Ovary (tissue), 9 donors: ENCODE results near the gene ZBTB7A. TPM values are rescaled to one million over a fixed set of nuclear protein-coding genes. Genes with fewer than 3 reads are reported as not detected.

Experiments
- DNase-seq, 5 donors: peaks; one replicate each; pipeline ENCODE4 v3.0.0-alpha.2; 2019 to 2020
- H3K27ac ChIP-seq, 2 donors: fragments of 200-600 bp; one replicate each; pipeline versions ENCODE4 v1.5.1 to v1.8.0; 2019 to 2022
- H3K27me3 ChIP-seq: fragments of 200-600 bp; one replicate; pipeline ENCODE4 v1.8.0; 2022
- H3K36me3 ChIP-seq: fragments of 200-600 bp; sonication (generic); one replicate; pipeline ENCODE4 v1.5.1; 2019
- H3K4me1 ChIP-seq: one replicate; pipeline ENCODE4 v1.8.1; 2013; ENCODE audit warnings: mild to moderate bottlenecking, moderate library complexity; ENCODE audit not compliant: insufficient read depth
- H3K4me3 ChIP-seq: fragments of 200-600 bp; sonication (generic); one replicate; pipeline ENCODE4 v1.5.1; 2017
- H3K9me3 ChIP-seq, 2 donors: fragments of 200-600 bp in 1 of 2; sonication (generic) in 1 of 2; one replicate each; pipeline versions ENCODE4 v1.5.1 to v1.8.1; 2013 to 2019; ENCODE audit warnings: mild to moderate bottlenecking in 1 of 2, moderate library complexity in 1 of 2
- CTCF ChIP-seq, 3 donors: fragments of 450-650 bp in 2 of 3; fragments of 200-600 bp in 1 of 3; IDR thresholded peaks; one replicate each; pipeline versions ENCODE4 v1.5.1 to v1.8.0; 2016 to 2022; ENCODE audit warnings: antibody characterized with exemption in 3 of 3, mild to moderate bottlenecking in 1 of 3
- EP300 ChIP-seq: sonication (generic); formaldehyde crosslinking; IDR thresholded peaks from one replicate; pipeline ENCODE4 v1.6.1; 2017; ENCODE audit warnings: antibody characterized with exemption
- POLR2A ChIP-seq: fragments of 450-650 bp; IDR thresholded peaks from one replicate; pipeline ENCODE4 v1.6.1; 2017; ENCODE audit warnings: antibody characterized with exemption, mild to moderate bottlenecking, moderate library complexity
- WGBS, 3 donors: extraction: QIAGEN DNeasy Blood & Tissue Kit in 1 of 3; methylation state at CpG; one replicate each; pipeline versions ENCODE4 v1.1.5 to v1.1.7; 2013 to 2017; 5-methylcytosine and 5-hydroxymethylcytosine counted together
- intact Hi-C, 4 donors: fragments of 100-400 bp; cut with DNase I; formaldehyde crosslinking; loops; one replicate each; pipeline versions ENCODE4 v1.11.0 to v1.15.1; 2022 to 2023
- polyA plus RNA-seq, 2 donors: library from polyadenylated mRNA; stranded (reverse); fragments of 200-250 nt in 1 of 2; fragments of 350-450 nt in 1 of 2; fragmentation: Illumina TruSeq in 1 of 2; extraction: RNeasy Lipid Tissue Mini Kit (QIAGEN cat#74804) in 1 of 2; gene quantifications; one replicate each; pipeline ENCODE4 v1.2.3, GENCODE V29; 2013 to 2014
- total RNA-seq, 7 donors: library from RNA; depleted of rRNA in 2 of 7; stranded (reverse); fragments of >200 nt in 2 of 7; fragmentation: NEBNext Ultra II Directional in 3 of 7; extraction: Animal tissue kit (Norgen Biotek cat#: 25700) in 3 of 7; gene quantifications; one replicate each; pipeline versions ENCODE4 v1.1.0 to v1.2.4, GENCODE V29; 2016 to 2023
- donor health status: DM: no; HTN: no; CAD: no; lungs with moderate emphysema.
- donor health status: DM: no; HTN: no; CAD: no.
- donor health status: Bipolar disorder and iron deficiency.
- donor health status: DM: yes; HTN: yes; CAD: no.
- donor health status: DM: no; HTN: no; CAD: no.
- donor health status: DM: yes; HTN: yes; CAD: no.

ZBTB7A gene
- total and polyA plus RNA-seq, 9 donors = 9.1 to 56.4 (median 38.5) TPM

GRCh38 chr19:4077007-4077374, 10.3 kb upstream of the ZBTB7A start:
- no peaks in the 10 kb centered on the region for H3K9me3 ChIP-seq
- H3K36me3 ChIP-seq = no peaks in the 10 kb centered on the region
- H3K27me3 ChIP-seq = no peaks in the 10 kb centered on the region
- intact Hi-C loops = no loop called here
- peaks cover 3% of the 10 kb centered on the region for H3K4me1 ChIP-seq
- no peak overlapping the region for H3K27ac ChIP-seq
- H3K4me3 ChIP-seq = no peak overlapping the region
- TF ChIP-seq POLR2A (no peak), EP300 (no peak), CTCF (IDR thresholded peaks at IDR 0.05) (no peak)
- DNase-seq = peak in 1 of 5 donors; percentile 15
- WGBS, 3 donors = 86 to 89% (median 89%) methylated on average over 3 of the region's 3 CpGs

GRCh38 chr19:4075373-4075772, 8.7 kb upstream of the ZBTB7A start:
- Histone ChIP-seq H3K27me3 (no peaks in the 10 kb centered on the region), H3K4me3 (no peak overlapping the region), H3K4me1 (peaks cover 3% of the 10 kb centered on the region), H3K9me3 (no peaks in the 10 kb centered on the region), H3K27ac (no peak overlapping the region), H3K36me3 (no peaks in the 10 kb centered on the region)
- intact Hi-C loops = no loop called here
- WGBS, 3 donors = 62 to 69% (median 63%) methylated on average over 9 of the region's 9 CpGs
- no peak for TF ChIP-seq POLR2A
- TF ChIP-seq EP300 = no peak
- TF ChIP-seq CTCF (IDR thresholded peaks at IDR 0.05) = no peak
- no peak for DNase-seq

- Histone ChIP-seq H3K4me1 (no peaks in the 10 kb centered on the region), H3K9me3 (no peaks in the 10 kb centered on the region), H3K27me3 (no peaks in the 10 kb centered on the region), H3K27ac (no peak overlapping the region), H3K4me3 (no peak overlapping the region), H3K36me3 (no peaks in the 10 kb centered on the region)
- TF ChIP-seq EP300 = no peak
- TF ChIP-seq POLR2A = no peak
- TF ChIP-seq CTCF (IDR thresholded peaks at IDR 0.05) = no peak
- DNase-seq = no peak
- intact Hi-C loops = no loop called here
- WGBS, 3 donors = 94 to 96% (median 95%) methylated on average over 3 of the region's 3 CpGs
Measured at GRCh38 chr19:4071610-4072009, 4.9 kb upstream of the ZBTB7A start.

- Histone ChIP-seq H3K27ac (no peak overlapping the region), H3K4me1 (peaks cover under 1% of the 10 kb centered on the region), H3K27me3 (no peaks in the 10 kb centered on the region), H3K36me3 (no peaks in the 10 kb centered on the region), H3K9me3 (no peaks in the 10 kb centered on the region), H3K4me3 (no peak overlapping the region)
- TF ChIP-seq POLR2A (no peak), CTCF (IDR thresholded peaks at IDR 0.05) (no peak)
- intact Hi-C loops = no loop called here
- WGBS, 3 donors = 61 to 70% (median 65%) methylated on average over 12 of the region's 12 CpGs
- peak in 1 of 5 donors; percentile 31 for DNase-seq
Measured at GRCh38 chr19:4069331-4069959, 2.7 kb upstream of the ZBTB7A start.
